Psoas muscle (tissue), 8 donors: ENCODE data around the gene HYDIN. TPM values are rescaled to one million over a fixed set of nuclear protein-coding genes. Genes with fewer than 3 reads are reported as not detected.

Experiments
- ATAC-seq, 4 donors: fragments of 200-7000 bp; cut with Tn5 transposase; one replicate each; pipeline ENCODE4 v1.9.1; 2020; ENCODE audit warnings: moderate library complexity in 3 of 4, mild to moderate bottlenecking in 2 of 4
- DNase-seq, 2 donors: peaks; one replicate each; pipeline ENCODE4 v3.0.0-alpha.2; 2020
- H3K27ac ChIP-seq: fragments of 200-600 bp; one replicate; pipeline ENCODE4 v1.8.0; 2022
- H3K27me3 ChIP-seq, 3 donors: fragments of 200-600 bp in 1 of 3; one replicate each; pipeline versions ENCODE4 v1.6.1 to v1.8.0; 2013 to 2022; ENCODE audit warnings: low read length in 2 of 3, mild to moderate bottlenecking in 2 of 3, moderate library complexity in 1 of 3; ENCODE audit not compliant: insufficient read depth in 3 of 3
- H3K36me3 ChIP-seq, 2 donors: fragments of 200-600 bp in 1 of 2; one replicate each; pipeline versions ENCODE4 v1.6.1 to v1.8.0; 2013 to 2022; ENCODE audit warnings: low read depth in 1 of 2, mild to moderate bottlenecking in 1 of 2, moderate library complexity in 1 of 2; ENCODE audit not compliant: insufficient read depth in 1 of 2
- H3K4me1 ChIP-seq: fragments of 200-600 bp; one replicate; pipeline ENCODE4 v1.8.0; 2022
- H3K4me3 ChIP-seq: fragments of 200-600 bp; one replicate; pipeline ENCODE4 v1.8.0; 2022; ENCODE audit warnings: mild to moderate bottlenecking
- H3K9me3 ChIP-seq: fragments of 200-600 bp; one replicate; pipeline ENCODE4 v1.8.0; 2022
- CTCF ChIP-seq: fragments of 200-600 bp; IDR thresholded peaks from one replicate; pipeline ENCODE4 v1.8.0; 2022; ENCODE audit warnings: antibody characterized with exemption
- WGBS, 3 donors: extraction: QIAGEN DNeasy Blood & Tissue Kit; methylation state at CpG; one replicate each; pipeline versions ENCODE4 v1.1.6 to v1.1.7; 2013; 5-methylcytosine and 5-hydroxymethylcytosine counted together
- intact Hi-C, 2 donors: fragments of 100-400 bp; cut with DNase I; formaldehyde crosslinking; loops; one replicate each; pipeline versions ENCODE4 v1.11.0 to v1.14.2; 2022
- polyA plus RNA-seq, 3 donors: library from polyadenylated mRNA; stranded (reverse); fragments of 200-250 nt; gene quantifications; one replicate each; pipeline ENCODE4 v1.2.3, GENCODE V29; 2013
- total RNA-seq, 4 donors: library from RNA; stranded (reverse); fragmentation: NEBNext Ultra II Directional in 2 of 4; extraction: Animal tissue kit (Norgen Biotek cat#: 25700) in 2 of 4; gene quantifications; one replicate each; pipeline versions ENCODE4 v1.2.1 to v1.2.4, GENCODE V29; 2021 to 2023
- donor health status: healthy with polysubstance abuse.
- donor health status: DM: no; HTN: no; CAD: no; lungs with moderate emphysema.
- donor health status: Bipolar disorder and iron deficiency.
- donor health status: healthy.
- donor health status: DM: yes; HTN: yes; CAD: no.
- donor health status: DM: no; HTN: no; CAD: no.
- donor health status: DM: no; HTN: no; CAD: no.
- donor health status: DM: yes; HTN: yes; CAD: no.

Gene HYDIN
- total and polyA plus RNA-seq, 7 donors: 0.16 to 0.85 (median 0.29) TPM; not detected in 3

- WGBS, 3 donors: 14 to 48% (median 24%) methylated on average over 1 of the region's 1 CpG
Measured at GRCh38 chr16:71257768-71258167, 27.2 kb upstream of the HYDIN start.

GRCh38 chr16:71255721-71256120, 25.2 kb upstream of the HYDIN start:
- DNase-seq: no peak

More at GRCh38 chr16:71257768-71258167, 27.2 kb upstream of the HYDIN start:
- ATAC-seq (no peak), DNase-seq (no peak)
- H3K27ac ChIP-seq: no peak overlapping the region
- H3K27me3 ChIP-seq: no peaks in the 10 kb centered on the region
- TF ChIP-seq CTCF: no peak
- H3K36me3 ChIP-seq: no peaks in the 10 kb centered on the region
- intact Hi-C loops: loop anchor here in 1 of 2 donors (2.0 kb wide), 1 partner anchor 21 kb away; no protein-coding TSS in a partner anchor
- no peak overlapping the region for H3K4me3 ChIP-seq
- no peaks in the 10 kb centered on the region for H3K9me3 ChIP-seq
- no peaks in the 10 kb centered on the region for H3K4me1 ChIP-seq

GRCh38 chr16:71254832-71255525, 24.5 kb upstream of the HYDIN start:
- Histone ChIP-seq H3K4me1 (no peaks in the 10 kb centered on the region), H3K27me3 (no peaks in the 10 kb centered on the region), H3K9me3 (no peaks in the 10 kb centered on the region), H3K4me3 (no peak overlapping the region), H3K27ac (no peak overlapping the region), H3K36me3 (no peaks in the 10 kb centered on the region)
- 32 to 52% (median 39%) methylated on average over 4 of the region's 4 CpGs for WGBS, 3 donors
- no peak for DNase-seq
- ATAC-seq: no peak
- intact Hi-C loops: no loop called here
- TF ChIP-seq CTCF: no peak

More at GRCh38 chr16:71255721-71256120, 25.2 kb upstream of the HYDIN start:
- intact Hi-C loops: loop anchor here in 1 of 2 donors (2.0 kb wide), 1 partner anchor 19 kb away; no protein-coding TSS in a partner anchor
- no peak overlapping the region for H3K4me3 ChIP-seq
- no peak for TF ChIP-seq CTCF
- H3K4me1 ChIP-seq: no peaks in the 10 kb centered on the region
- no peaks in the 10 kb centered on the region for H3K27me3 ChIP-seq
- no peak overlapping the region for H3K27ac ChIP-seq
- no peaks in the 10 kb centered on the region for H3K36me3 ChIP-seq
- peak in 2 of 4 donors; percentile 15 to 28 for ATAC-seq
- 15 to 21% (median 21%) methylated on average over 6 of the region's 6 CpGs for WGBS, 3 donors
- no peaks in the 10 kb centered on the region for H3K9me3 ChIP-seq

GRCh38 chr16:71250461-71251235, 20.1 kb upstream of the HYDIN start:
- no peaks in the 10 kb centered on the region for H3K9me3 ChIP-seq

More at GRCh38 chr16:71250461-71251235, 20.1 kb upstream of the HYDIN start:
- WGBS, 3 donors: 90 to 94% (median 91%) methylated on average over 5 of the region's 5 CpGs
- H3K27me3 ChIP-seq: no peaks in the 10 kb centered on the region
- ATAC-seq: no peak
- no peaks in the 10 kb centered on the region for H3K36me3 ChIP-seq
- no peak overlapping the region for H3K27ac ChIP-seq
- DNase-seq: no peak
- H3K4me3 ChIP-seq: no peak overlapping the region
- TF ChIP-seq CTCF: no peak
- no peaks in the 10 kb centered on the region for H3K4me1 ChIP-seq
- intact Hi-C loops: no loop called here
